ENCODE results near the gene LPO. TPM values are rescaled to one million over a fixed set of nuclear protein-coding genes. Genes with fewer than 3 reads are reported as not detected.

Gene LPO
- total RNA-seq, 1 experiment from 2014 or later, result 0.20 TPM

DNA sequence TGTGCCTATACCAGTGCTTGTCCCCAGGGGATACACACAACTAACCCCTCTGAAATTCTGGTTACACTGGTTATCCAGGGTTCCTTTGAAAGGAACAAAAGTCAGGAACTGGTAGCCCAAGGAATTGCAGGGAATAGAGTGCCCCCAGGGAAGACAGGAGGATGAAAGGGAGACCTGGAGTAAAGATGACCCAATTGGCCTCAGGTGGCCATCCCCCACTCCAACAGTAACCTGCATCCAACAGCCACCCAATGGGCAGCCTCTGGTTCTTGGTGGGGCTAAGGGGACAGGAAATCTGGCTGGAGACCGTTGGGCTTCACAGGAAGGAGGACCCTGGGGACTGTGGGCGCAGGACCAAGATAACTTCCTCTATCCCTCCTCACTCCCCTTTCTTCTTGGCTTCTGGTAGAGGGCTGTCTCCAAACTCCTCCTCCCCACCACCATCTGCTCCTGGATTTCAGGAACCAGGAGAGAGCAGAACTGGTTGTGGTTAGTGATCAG, 43.2 kb downstream of the LPO start (continued):
- TF ChIP-seq RORB (CRISPR knock-in tag; IDR thresholded peaks at IDR 0.05) (no peak), ZNF671 (CRISPR knock-in tag; IDR thresholded peaks at IDR 0.05) (no peak), FOXJ3 (CRISPR knock-in tag; IDR thresholded peaks at IDR 0.05; ENCODE audit: borderline replicate concordance) (no peak), GTF2I (CRISPR knock-in tag; conservative IDR thresholded peaks at IDR 0.05) (no peak)

DNA sequence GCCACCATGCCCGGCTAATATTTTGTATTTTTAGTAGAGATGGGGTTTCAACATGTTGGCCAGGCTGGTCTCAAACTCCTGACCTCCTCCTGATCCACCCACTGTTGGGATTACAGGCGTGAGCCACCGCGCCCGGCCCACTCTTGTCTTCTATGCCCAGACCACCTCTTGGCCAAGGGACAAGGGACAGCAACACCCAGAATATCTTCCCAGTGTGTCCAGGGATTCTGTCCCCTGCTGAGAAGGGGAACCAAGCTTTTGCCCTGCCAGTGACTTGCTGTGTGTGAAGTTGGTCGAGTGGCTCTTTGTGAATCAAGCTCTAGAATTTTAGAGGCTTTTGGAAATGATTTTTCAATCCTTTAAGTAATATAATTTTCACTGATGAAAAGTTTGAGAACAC, 44.1 kb downstream of the LPO start:
- peaks cover 16% of the 10 kb centered on the region for H3K27me3 Mint-ChIP-seq (ENCODE audit: low read depth)
- no peaks in the 10 kb centered on the region for H3K9me3 Mint-ChIP-seq
- H3K27ac Mint-ChIP-seq, result no peak overlapping the region
- no peak overlapping the region for H3K4me3 Mint-ChIP-seq
- DNase-seq (ENCODE audit: low spot score) (no peak), ATAC-seq (no peak)
- POLR2A ChIA-PET, result no interaction called here
- CTCF ChIA-PET, result interaction anchor here (0.7 kb wide), 1 partner anchor 53 kb away, joined by 3 read pairs; no protein-coding TSS in a partner anchor
- TF ChIP-seq ELF4 (CRISPR knock-in tag; IDR thresholded peaks at IDR 0.05; ENCODE audit: low read depth) (no peak), FOXJ3 (CRISPR knock-in tag; IDR thresholded peaks at IDR 0.05; ENCODE audit: borderline replicate concordance) (no peak), TEAD4 (CRISPR knock-in tag; IDR thresholded peaks at IDR 0.05) (no peak), ZNF396 (CRISPR knock-in tag; IDR thresholded peaks at IDR 0.05; ENCODE audit: borderline replicate concordance) (no peak), HMGA2 (CRISPR knock-in tag; IDR thresholded peaks at IDR 0.05) (no peak), NR2C2 (CRISPR knock-in tag; IDR thresholded peaks at IDR 0.05) (no peak), PREB (CRISPR knock-in tag; IDR thresholded peaks at IDR 0.05; ENCODE audit: borderline replicate concordance) (no peak), ZBTB21 (CRISPR knock-in tag; IDR thresholded peaks at IDR 0.05; ENCODE audit: borderline replicate concordance) (no peak), ZNF317 (CRISPR knock-in tag; IDR thresholded peaks at IDR 0.05; ENCODE audit: borderline replicate concordance, low read depth) (no peak), ZNF423 (CRISPR knock-in tag; IDR thresholded peaks at IDR 0.05) (no peak), CBFB (CRISPR knock-in tag; IDR thresholded peaks at IDR 0.05; ENCODE audit: low read depth) (no peak), MYBL2 (CRISPR knock-in tag; IDR thresholded peaks at IDR 0.05) (no peak), NR1H2 (CRISPR knock-in tag; IDR thresholded peaks at IDR 0.05) (no peak)
- TF ChIP-seq, protein P1, sequence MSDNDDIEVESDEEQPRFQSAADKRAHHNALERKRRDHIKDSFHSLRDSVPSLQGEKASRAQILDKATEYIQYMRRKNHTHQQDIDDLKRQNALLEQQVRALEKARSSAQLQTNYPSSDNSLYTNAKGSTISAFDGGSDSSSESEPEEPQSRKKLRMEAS (CRISPR knock-in tag; IDR thresholded peaks at IDR 0.05), result no peak
- TF ChIP-seq, protein P2, sequence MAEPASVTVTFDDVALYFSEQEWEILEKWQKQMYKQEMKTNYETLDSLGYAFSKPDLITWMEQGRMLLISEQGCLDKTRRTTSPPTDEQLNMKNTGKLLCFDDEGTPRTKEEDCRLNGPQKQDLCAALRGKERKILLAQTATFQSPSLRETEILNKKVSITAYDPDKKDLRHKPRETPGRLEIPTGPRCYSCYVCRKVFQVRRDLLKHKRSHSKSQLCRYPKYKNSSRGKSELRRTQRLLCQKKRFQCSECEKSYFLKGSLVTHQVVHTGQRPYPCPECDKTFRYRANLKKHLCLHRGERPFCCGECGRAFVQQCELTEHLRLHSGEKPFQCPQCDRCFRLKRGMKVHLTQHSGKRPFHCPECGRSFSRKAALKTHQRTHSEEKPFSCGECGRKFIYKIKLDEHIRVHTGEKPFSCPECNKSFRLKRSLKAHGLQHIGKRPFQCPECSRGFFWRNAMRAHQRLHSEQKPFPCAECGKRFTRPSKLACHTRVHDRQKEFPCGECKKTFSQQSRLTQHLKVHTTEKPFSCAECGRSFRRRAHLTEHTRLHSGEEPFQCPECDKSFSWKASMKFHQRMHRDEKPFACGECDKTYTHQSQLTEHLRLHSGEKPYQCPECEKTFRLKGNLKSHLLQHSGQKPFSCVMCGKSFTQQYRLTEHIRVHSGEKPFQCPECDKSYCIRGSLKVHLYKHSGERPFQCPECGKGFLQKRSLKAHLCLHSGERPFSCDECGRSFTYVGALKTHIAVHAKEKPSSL (CRISPR knock-in tag; conservative IDR thresholded peaks at IDR 0.05), result no peak
- TF ChIP-seq, protein P3, sequence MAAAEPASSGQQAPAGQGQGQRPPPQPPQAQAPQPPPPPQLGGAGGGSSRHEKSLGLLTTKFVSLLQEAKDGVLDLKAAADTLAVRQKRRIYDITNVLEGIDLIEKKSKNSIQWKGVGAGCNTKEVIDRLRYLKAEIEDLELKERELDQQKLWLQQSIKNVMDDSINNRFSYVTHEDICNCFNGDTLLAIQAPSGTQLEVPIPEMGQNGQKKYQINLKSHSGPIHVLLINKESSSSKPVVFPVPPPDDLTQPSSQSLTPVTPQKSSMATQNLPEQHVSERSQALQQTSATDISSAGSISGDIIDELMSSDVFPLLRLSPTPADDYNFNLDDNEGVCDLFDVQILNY (CRISPR knock-in tag; IDR thresholded peaks at IDR 0.05), result no peak
- TF ChIP-seq, protein P4, sequence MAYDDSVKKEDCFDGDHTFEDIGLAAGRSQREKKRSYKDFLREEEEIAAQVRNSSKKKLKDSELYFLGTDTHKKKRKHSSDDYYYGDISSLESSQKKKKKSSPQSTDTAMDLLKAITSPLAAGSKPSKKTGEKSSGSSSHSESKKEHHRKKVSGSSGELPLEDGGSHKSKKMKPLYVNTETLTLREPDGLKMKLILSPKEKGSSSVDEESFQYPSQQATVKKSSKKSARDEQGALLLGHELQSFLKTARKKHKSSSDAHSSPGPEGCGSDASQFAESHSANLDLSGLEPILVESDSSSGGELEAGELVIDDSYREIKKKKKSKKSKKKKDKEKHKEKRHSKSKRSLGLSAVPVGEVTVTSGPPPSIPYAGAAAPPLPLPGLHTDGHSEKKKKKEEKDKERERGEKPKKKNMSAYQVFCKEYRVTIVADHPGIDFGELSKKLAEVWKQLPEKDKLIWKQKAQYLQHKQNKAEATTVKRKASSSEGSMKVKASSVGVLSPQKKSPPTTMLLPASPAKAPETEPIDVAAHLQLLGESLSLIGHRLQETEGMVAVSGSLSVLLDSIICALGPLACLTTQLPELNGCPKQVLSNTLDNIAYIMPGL (CRISPR knock-in tag; IDR thresholded peaks at IDR 0.05), result no peak
- TF ChIP-seq, protein P5, sequence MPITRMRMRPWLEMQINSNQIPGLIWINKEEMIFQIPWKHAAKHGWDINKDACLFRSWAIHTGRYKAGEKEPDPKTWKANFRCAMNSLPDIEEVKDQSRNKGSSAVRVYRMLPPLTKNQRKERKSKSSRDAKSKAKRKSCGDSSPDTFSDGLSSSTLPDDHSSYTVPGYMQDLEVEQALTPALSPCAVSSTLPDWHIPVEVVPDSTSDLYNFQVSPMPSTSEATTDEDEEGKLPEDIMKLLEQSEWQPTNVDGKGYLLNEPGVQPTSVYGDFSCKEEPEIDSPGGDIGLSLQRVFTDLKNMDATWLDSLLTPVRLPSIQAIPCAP (CRISPR knock-in tag; IDR thresholded peaks at IDR 0.05), result no peak
- no peaks in the 10 kb centered on the region for H3K36me3 Mint-ChIP-seq
- H3K4me1 Mint-ChIP-seq, result peaks cover 20% of the 10 kb centered on the region
